ENCODE measurements around the gene IL36RN.

The IL36RN gene

DNA sequence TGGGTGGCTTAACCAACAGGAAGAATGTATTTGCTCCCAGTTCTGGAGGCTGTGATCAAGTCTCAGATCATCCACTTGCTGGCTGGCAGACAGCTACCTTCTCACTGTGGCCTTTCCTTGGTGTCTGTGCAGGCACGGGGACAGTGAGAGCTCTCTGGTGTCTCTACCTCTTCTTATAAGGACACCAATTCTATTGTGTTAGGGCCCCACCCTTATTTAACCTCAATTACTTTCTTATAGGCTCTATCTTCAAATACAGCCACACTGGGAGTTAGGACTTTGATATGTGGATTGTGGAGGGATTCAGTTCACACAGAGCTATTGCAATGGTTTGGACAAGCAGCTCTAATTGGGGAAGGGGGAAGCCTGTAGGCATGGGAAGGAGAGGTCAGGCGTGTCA lies 43.1 kb downstream of the IL36RN start:
- no peak for DNase-seq (ENCODE audit: low spot score)

DNA sequence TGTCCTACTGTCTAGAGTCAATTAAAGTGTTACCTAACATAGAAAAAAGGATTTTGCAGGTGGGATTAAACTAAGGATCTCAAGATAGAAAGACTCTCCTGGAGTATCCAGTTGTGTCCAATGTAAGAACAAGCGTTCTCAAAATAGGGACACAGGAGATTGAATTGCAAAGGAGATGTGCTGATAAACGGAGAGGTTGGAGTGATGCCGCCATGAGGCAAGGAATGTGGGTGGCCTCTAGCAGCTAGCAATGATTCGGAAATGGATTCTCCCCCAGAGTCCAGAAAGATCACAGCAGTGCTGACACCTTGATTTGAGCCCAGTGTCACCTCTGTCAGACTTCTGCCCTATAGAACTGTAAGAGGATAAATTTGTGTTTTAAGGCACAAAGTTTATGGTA lies 44.3 kb downstream of the IL36RN start:
- no peak for DNase-seq (ENCODE audit: low spot score)

DNA sequence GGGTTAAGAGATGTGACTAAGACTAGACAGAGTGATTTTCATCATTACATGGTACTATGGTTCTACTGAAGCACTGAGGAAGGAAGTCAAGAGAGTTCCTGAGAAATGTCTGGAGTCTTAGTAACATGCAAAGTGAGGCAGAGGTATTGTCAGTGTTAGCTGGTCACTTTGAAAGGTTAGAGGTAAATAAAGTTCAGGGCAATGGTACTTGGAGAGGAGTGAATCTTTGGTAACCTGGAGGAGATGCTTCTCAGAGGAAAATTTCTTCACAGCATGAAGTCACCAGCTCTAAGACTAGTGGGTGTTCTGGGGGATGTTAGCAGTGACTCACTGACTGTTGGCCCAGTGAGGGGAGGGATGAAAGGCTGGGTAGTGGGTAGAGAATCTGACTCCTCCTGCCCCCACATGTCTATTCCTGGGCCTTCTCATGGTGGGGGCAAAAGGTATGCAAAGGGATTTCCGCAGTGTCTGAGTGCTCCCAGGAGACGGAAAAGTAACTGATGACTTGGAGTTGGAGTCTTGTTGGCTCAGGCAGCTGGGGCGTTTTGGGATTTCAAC lies 45.1 kb downstream of the IL36RN start:
- no peak for DNase-seq (ENCODE audit: low spot score)

DNA sequence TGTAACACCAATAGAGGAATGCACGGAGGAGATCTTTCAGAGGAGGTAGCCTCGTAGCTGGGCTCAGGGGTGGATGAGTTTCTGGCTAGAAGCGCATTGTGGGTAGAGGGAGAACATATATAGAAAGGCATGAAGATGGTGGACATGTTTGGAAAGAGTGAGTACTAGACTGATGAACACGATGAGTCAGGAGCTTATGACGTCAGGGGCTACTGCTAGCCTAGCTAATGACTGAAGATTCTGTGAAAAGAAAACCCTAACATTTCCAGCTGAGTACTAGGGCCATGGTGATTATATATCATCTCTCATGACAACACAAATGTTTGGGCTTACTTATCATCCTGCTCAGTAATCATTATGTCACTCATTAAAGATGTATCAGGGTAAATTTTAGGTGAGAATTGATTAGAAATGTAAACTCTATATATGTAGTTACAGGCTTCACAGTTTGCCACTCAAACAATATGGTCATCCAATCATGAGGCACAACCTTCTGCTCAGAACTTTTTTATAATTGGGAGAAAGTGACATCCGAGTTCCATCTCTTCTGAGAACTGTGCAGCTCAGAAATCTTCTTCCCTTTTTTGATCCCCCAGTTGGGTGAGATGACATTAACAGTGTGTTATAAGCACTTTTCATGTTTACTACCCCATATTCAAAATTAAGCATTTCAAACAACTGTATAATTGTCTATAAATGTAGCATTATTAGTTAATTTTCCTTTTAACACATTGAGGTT lies 46.2 kb downstream of the IL36RN start:
- DNase-seq (ENCODE audit: low spot score): no peak

GRCh38 chr2:113111121-113111520 lies 52.1 kb downstream of the IL36RN start:
- DNase-seq (ENCODE audit: low spot score): no peak

GRCh38 chr2:113111823-113112287 lies 52.9 kb downstream of the IL36RN start:
- no peak for DNase-seq (ENCODE audit: low spot score)

DNA sequence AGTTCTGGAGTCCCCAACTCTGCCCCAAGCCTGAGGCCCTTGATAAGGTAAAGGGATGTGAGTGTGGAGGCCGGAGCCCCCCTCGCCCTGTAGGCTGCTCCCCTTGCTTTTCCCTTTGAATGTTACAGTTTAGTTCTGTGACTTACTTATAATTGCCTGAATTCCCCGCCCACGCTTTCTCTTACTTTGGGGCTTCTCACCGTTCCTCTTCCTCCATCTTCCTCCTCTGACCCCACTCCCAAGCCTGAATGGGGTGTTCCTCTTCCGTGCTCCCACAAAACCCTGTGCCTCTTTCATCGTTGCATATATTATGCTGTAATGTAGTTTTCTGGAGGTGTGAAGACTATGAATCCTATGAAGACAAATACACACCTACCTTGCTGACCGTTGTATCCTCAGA lies 53.4 kb downstream of the IL36RN start:
- no peak for DNase-seq (ENCODE audit: low spot score)

DNA sequence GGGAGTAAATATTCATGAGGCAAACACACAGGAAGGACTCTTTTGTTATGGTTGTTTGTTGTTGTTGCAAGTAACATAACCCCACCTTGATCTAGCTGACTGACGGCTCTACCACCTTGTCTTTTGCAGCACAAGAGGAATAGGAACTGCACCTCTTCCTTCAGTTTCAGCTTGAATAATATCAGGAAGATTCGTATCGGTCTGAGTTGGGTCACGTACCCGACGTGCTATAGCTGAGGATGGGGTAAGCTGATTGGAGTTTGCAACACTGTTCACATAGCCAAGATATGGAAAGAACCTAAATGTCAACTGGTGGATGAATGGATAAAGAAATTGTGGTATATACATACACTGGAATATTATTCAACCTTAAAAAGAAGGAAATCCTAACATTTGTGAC lies 53.9 kb downstream of the IL36RN start:
- DNase-seq (ENCODE audit: low spot score): no peak

- no peak for DNase-seq (ENCODE audit: low spot score)
Measured at GRCh38 chr2:113113807-113114206, 54.8 kb downstream of the IL36RN start.

Data from germinal center (tissue), 1 donor.